Measurements from ENCODE around the gene EDN1. TPM values are rescaled to one million over a fixed set of nuclear protein-coding genes. Genes with fewer than 3 reads are reported as not detected.

EDN1 gene
- total RNA-seq, result not detected

DNA sequence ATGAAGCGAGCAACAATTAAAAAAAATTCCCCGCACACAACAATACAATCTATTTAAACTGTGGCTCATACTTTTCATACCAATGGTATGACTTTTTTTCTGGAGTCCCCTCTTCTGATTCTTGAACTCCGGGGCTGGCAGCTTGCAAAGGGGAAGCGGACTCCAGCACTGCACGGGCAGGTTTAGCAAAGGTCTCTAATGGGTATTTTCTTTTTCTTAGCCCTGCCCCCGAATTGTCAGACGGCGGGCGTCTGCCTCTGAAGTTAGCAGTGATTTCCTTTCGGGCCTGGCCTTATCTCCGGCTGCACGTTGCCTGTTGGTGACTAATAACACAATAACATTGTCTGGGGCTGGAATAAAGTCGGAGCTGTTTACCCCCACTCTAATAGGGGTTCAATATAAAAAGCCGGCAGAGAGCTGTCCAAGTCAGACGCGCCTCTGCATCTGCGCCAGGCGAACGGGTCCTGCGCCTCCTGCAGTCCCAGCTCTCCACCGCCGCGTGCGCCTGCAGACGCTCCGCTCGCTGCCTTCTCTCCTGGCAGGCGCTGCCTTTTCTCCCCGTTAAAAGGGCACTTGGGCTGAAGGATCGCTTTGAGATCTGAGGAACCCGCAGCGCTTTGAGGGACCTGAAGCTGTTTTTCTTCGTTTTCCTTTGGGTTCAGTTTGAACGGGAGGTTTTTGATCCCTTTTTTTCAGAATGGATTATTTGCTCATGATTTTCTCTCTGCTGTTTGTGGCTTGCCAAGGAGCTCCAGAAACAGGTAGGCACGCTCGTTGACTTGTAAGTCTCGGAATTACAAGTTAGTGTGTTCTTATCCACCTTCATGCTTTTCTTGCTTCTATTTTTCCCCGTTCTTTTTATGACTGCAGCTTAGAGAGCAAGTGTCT lies at the start of gene EDN1:
TSS of gene EDN1 (plus strand) at position 429 of the 888 bp plus-strand sequence. CDS start at position 698, 269 bp downstream.
- peaks cover 60% of the 10 kb centered on the region for H3K27me3 Mint-ChIP-seq

DNA sequence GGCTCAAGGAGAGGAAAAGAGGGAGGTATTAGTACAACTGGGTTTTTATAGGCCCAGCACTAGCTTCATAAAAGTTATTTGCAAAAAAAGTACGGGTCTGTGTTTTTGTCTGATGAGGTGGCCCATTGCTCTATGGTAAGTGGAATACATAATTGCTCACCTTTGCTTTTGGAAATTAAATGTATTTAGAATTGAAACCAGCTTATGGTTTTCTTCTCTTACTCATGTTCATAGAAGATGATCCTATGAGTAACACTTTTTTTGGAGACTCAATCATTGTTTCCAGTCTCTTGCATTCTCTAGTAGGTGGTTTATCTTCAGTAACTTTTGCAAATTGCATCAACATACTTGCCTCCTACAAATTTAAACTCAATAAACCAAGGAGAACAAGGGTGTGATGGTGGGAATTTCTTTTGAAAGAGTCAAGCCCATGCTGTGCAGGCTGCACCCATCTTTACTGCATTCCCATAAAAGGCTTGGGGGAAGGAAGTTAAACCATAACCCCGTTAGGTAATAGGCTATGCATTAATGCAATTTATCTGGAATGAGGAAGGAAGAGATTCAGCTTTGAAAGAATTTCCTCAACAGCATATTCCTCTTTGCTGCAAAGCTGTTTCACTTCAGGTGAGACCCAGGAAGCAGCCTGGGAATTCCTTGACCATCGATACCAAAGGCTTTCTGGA lies 48.5 kb upstream of the EDN1 start:
- H3K27me3 Mint-ChIP-seq, result peaks cover 8% of the 10 kb centered on the region
- H3K4me1 Mint-ChIP-seq, result peaks cover 15% of the 10 kb centered on the region
- H3K4me3 Mint-ChIP-seq, result no peak overlapping the region
- H3K27ac Mint-ChIP-seq, result no peak overlapping the region
- H3K9me3 Mint-ChIP-seq (ENCODE audit: low read depth), result no peaks in the 10 kb centered on the region
- no peaks in the 10 kb centered on the region for H3K36me3 Mint-ChIP-seq
- no peak for DNase-seq
- no peak for ATAC-seq
- CTCF ChIA-PET, result no interaction called here

More for the DNA sequence above, at the start of gene EDN1:
- CTCF ChIA-PET, result interaction anchor here (0.6 to 2.7 kb wide), 21 partner anchors 10 to 706 kb away, joined by 3 to 24 read pairs (median 4); no protein-coding TSS in a partner anchor
- H3K4me1 Mint-ChIP-seq, result peaks cover 14% of the 10 kb centered on the region
- no peaks in the 10 kb centered on the region for H3K9me3 Mint-ChIP-seq (ENCODE audit: low read depth)
- no peaks in the 10 kb centered on the region for H3K36me3 Mint-ChIP-seq
- peak; percentile 88 for ATAC-seq
- no peak within 1 kb of the TSS for H3K27ac Mint-ChIP-seq
- peak; percentile 66 for DNase-seq
- peak within 1 kb of the TSS; percentile 74 for H3K4me3 Mint-ChIP-seq

DNA sequence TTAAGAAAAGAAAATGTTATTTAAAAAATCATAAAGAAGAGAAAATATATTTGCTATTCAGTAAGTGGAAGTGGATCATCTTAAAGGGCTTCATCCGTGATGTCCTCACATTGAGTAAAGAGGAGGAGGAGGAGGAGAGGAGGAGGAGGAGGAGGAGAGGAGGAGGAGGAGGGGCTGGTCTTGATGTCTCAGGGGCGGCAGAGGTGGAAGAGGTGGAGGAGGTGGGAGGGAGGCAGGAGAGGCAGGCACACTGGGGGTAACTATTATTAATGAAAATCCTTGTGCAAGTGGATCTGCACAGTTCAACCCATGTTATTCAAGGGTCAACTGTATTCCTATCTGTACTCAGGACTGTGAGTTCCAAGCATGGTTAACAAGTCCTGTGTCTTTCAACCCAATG lies 47.0 kb upstream of the EDN1 start:
- ATAC-seq (no peak), DNase-seq (no peak)
- no peak overlapping the region for H3K27ac Mint-ChIP-seq
- H3K27me3 Mint-ChIP-seq, result peaks cover 15% of the 10 kb centered on the region
- peaks cover 11% of the 10 kb centered on the region for H3K4me1 Mint-ChIP-seq
- H3K4me3 Mint-ChIP-seq, result no peak overlapping the region
- H3K9me3 Mint-ChIP-seq (ENCODE audit: low read depth), result no peaks in the 10 kb centered on the region
- no peaks in the 10 kb centered on the region for H3K36me3 Mint-ChIP-seq
- CTCF ChIA-PET, result no interaction called here

DNA sequence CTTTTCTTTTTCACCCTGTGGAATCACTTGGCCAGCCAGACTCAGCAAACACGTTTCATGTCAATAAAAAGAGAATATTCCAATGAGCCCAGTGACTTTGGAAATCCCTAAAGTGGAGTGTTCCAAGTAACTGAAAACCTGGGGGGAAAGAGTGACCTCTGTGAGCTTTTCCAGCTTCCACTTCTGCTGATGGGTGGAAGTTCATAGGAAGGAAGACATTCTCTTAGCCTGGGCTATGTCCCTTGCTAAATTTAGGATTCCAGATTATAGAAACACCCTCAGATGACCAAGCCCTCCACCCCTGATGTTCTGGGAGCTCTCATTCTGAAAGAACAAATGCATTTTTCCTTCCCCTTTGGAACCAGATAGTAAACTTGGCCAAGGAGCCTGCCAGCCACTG lies 44.8 kb upstream of the EDN1 start:
- H3K36me3 Mint-ChIP-seq, result no peaks in the 10 kb centered on the region
- CTCF ChIA-PET, result interaction anchor here (1.0 kb wide), 2 partner anchors 11 to 13 kb away, joined by 3 to 4 read pairs; no protein-coding TSS in a partner anchor
- DNase-seq, result no peak

DNA sequence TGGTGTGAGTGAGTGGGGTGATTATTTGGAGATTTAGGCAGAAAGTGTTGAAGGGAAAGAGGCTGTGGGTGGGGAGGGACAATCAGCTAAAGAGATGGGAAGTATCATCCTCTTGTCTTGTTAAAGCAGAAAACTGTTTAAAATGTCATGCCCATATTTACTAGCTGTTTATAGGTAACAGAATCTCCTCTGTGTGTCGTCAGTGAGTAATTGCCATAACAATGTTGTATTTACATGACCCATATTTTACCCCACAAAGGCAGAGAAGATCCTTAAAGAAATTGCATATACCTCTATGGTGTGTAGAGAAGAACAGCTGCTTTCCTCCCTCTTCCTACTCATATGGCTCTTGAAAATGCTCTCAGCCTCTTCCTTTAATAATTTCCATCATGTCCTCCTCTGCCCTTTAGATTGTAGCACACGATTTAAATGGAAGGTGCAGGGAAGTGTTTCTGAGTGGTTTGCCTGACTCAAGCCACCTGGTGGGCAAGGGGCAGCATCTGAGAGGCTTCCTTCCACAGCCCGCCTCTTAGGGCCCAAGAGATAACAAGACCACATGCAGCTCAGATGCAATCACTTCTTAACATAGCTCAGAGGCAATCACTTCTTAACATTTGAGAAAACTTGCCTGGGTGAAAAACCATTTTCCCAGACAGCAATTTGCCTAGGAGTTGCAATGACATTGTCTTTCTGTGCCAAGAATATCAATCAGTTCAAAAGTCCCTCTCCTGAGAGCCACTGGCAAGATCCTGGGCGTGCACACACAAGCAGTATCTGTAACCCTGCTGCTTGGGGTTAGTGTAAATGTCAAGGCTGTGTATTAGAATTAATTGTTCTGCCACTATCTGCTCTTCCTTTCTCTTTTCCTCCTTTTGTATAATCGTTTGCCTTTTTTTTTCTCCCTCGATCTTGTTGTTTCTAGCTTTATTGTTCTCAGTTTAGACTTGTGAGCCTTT lies 44.1 kb upstream of the EDN1 start:
- no peak overlapping the region for H3K27ac Mint-ChIP-seq
- H3K4me3 Mint-ChIP-seq, result no peak overlapping the region
- ATAC-seq (no peak), DNase-seq (no peak)
- CTCF ChIA-PET, result interaction anchor here (1.0 to 1.8 kb wide), 3 partner anchors 12 to 44 kb away, joined by 3 to 4 read pairs (median 4); partner anchors contain the start of gene EDN1
- peaks cover 3% of the 10 kb centered on the region for H3K4me1 Mint-ChIP-seq
- H3K27me3 Mint-ChIP-seq, result peaks cover 25% of the 10 kb centered on the region
- no peaks in the 10 kb centered on the region for H3K36me3 Mint-ChIP-seq
- no peaks in the 10 kb centered on the region for H3K9me3 Mint-ChIP-seq (ENCODE audit: low read depth)

More for the DNA sequence above, 44.8 kb upstream of the EDN1 start:
- peaks cover 25% of the 10 kb centered on the region for H3K27me3 Mint-ChIP-seq
- ATAC-seq, result no peak
- no peaks in the 10 kb centered on the region for H3K9me3 Mint-ChIP-seq (ENCODE audit: low read depth)
- H3K4me1 Mint-ChIP-seq, result peaks cover 3% of the 10 kb centered on the region
- no peak overlapping the region for H3K27ac Mint-ChIP-seq
- no peak overlapping the region for H3K4me3 Mint-ChIP-seq

DNA sequence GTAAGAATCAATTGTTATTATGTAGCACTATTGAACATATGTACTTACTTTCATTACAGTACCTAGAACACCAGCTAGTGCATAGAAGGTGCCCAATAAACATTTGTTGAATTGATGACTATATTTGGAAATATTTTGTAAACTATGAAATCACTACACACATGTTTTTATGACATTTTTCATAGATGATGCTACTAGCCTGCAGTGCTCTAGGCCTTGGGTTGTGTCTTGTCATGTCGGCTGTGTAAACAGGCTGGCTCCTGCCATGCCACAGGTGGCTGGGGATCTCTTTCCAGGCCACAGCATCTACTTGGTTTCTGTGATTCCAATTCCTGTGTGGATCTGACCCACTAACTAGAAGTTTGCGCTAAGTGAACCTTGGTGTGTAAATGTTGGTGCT lies 43.3 kb upstream of the EDN1 start:
- no peak overlapping the region for H3K4me3 Mint-ChIP-seq
- H3K27ac Mint-ChIP-seq, result no peak overlapping the region
- DNase-seq (no peak), ATAC-seq (no peak)
- H3K9me3 Mint-ChIP-seq (ENCODE audit: low read depth), result no peaks in the 10 kb centered on the region
- CTCF ChIA-PET, result interaction anchor here (1.8 kb wide), 1 partner anchor 43 kb away, joined by 4 read pairs; the partner anchor contains the start of gene EDN1
- no peaks in the 10 kb centered on the region for H3K36me3 Mint-ChIP-seq
- H3K27me3 Mint-ChIP-seq, result peaks cover 31% of the 10 kb centered on the region
- no peaks in the 10 kb centered on the region for H3K4me1 Mint-ChIP-seq

DNA sequence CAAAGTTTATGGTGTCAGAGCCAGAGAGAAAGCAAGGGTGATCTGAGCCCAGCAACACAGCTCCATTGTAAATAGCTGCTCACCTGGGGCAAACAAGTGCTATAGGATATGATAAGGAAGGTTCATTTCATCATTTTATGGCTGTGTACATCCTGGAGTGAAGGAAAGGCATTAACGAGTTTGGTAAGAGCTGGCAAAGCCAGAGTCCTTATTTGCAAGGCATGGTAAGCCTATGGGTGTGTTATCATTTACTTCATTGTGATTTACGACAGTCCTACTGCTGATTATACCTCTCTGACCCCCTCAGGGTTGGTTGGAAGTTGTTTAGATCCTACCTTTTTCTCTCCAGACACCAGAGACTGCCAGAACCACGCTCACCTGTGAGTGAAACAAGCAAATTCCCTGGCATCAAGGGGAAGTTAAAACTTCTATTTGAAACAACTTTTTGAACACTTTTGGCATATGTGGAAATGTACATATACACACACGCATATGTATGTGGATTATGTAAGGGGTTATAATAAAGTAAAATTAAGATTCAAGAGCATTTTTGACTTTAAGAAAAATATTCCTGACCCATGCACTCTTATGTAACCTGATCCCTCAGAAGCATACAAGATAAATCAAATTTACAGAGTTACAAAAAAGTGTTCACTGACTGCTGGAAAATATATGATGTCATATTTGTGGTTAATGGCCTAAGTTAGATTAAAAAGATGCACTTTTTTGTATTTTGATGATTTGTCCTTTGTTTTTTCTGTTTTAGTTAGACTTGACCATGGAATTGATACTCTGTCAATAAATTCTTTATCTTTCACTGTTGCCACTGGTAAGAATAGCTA lies 40.4 kb upstream of the EDN1 start:
- H3K4me1 Mint-ChIP-seq, result no peaks in the 10 kb centered on the region
- H3K27me3 Mint-ChIP-seq, result peaks cover 47% of the 10 kb centered on the region
- ATAC-seq (no peak), DNase-seq (no peak)
- CTCF ChIA-PET, result no interaction called here
- H3K9me3 Mint-ChIP-seq (ENCODE audit: low read depth), result no peaks in the 10 kb centered on the region
- no peak overlapping the region for H3K4me3 Mint-ChIP-seq
- no peaks in the 10 kb centered on the region for H3K36me3 Mint-ChIP-seq
- no peak overlapping the region for H3K27ac Mint-ChIP-seq

DNA sequence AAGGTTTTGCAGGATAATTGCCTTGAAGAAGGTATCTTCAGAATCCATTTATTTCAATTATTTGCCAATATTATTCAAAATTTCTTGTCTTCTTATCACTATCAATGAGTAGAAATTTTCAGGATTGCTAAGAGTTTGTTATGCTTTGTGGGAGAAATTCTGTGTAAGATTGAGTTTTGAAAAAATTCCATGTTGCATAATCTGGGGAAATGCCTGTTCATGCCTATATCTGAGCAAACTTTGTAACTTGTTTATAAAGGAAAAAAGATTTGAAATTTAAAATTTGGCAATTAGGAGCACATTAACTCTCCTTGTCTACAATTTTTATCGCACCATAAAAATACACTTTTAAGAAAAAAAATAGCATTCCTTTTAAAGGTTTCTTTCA lies 39.8 kb upstream of the EDN1 start:
- ATAC-seq, result no peak
- Mint-ChIP-seq H3K27me3 (peaks cover 50% of the 10 kb centered on the region), H3K36me3 (no peaks in the 10 kb centered on the region), H3K4me3 (no peak overlapping the region), H3K27ac (no peak overlapping the region), H3K9me3 (ENCODE audit: low read depth) (no peaks in the 10 kb centered on the region), H3K4me1 (no peaks in the 10 kb centered on the region)
- DNase-seq, result no peak
- CTCF ChIA-PET, result no interaction called here

DNA sequence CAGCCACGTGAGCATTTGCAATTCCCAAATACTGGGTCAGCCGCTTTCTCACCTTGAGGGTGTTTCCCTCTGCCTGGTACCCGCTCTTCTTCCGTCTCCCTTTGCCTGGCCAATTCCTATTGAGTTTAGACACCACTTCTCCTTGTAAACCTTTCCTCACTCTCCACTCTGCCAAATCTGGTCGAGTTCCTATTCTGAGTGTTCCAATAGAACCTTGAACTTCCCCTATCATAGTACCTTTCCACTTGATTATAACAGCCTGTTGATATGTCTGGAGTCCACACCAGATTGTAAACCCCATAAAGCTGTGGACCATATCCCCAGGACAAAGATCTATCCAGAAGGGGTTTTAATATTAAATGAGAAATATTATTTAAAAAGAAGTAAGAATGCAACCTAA lies 36.0 kb upstream of the EDN1 start:
- no peaks in the 10 kb centered on the region for H3K4me1 Mint-ChIP-seq
- DNase-seq, result no peak
- peaks cover 52% of the 10 kb centered on the region for H3K27me3 Mint-ChIP-seq
- no peaks in the 10 kb centered on the region for H3K36me3 Mint-ChIP-seq
- H3K27ac Mint-ChIP-seq, result no peak overlapping the region
- no peak overlapping the region for H3K4me3 Mint-ChIP-seq
- no peak for ATAC-seq
- no peaks in the 10 kb centered on the region for H3K9me3 Mint-ChIP-seq (ENCODE audit: low read depth)
- CTCF ChIA-PET, result no interaction called here

DNA sequence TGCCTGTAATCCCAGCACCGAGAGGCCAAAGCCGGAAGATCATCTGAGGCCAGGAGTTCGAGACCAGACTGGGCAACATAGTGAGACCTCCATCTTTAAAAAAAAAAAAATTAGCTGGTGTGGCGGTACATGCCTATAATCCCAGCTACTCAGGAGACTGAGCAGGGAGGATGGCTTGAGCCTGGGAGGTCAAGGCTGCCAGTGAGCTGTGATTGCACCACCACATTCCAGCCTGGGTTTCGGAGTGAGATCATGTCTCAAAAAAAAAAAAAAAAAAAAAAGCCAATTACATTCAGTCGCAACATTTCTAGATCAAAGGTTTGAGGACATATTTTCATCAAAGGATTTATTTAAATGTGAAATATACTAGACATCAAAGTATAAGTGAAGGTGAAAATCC lies 32.0 kb upstream of the EDN1 start:
- Mint-ChIP-seq H3K27me3 (peaks cover 35% of the 10 kb centered on the region), H3K4me1 (no peaks in the 10 kb centered on the region), H3K9me3 (ENCODE audit: low read depth) (no peaks in the 10 kb centered on the region), H3K36me3 (no peaks in the 10 kb centered on the region), H3K27ac (no peak overlapping the region), H3K4me3 (no peak overlapping the region)
- ATAC-seq, result no peak
- DNase-seq, result no peak
- CTCF ChIA-PET, result no interaction called here

DNA sequence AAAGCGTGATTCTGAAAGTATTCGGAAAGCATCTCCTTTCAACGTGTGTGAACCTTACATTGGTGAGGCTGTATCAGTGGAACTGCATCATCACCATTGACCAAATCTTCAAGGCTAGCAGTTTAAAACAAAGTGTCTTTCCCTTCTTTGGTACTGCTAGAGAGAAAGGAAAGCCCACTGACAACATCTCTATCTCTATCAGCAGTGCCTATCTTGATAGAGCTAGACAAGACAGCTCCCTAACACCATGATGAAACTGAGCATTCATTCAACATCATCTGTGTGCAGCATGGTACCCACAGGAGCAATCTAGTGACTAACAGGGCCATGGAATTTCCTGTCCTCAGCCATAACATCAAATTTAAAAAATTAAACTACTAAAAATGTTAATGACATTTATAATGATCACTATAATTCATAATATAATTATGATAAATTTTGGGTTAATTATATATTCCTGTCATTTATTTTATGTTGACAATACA lies 31.5 kb upstream of the EDN1 start:
- no peak for ATAC-seq
- no peak overlapping the region for H3K27ac Mint-ChIP-seq
- peaks cover 33% of the 10 kb centered on the region for H3K27me3 Mint-ChIP-seq

DNA sequence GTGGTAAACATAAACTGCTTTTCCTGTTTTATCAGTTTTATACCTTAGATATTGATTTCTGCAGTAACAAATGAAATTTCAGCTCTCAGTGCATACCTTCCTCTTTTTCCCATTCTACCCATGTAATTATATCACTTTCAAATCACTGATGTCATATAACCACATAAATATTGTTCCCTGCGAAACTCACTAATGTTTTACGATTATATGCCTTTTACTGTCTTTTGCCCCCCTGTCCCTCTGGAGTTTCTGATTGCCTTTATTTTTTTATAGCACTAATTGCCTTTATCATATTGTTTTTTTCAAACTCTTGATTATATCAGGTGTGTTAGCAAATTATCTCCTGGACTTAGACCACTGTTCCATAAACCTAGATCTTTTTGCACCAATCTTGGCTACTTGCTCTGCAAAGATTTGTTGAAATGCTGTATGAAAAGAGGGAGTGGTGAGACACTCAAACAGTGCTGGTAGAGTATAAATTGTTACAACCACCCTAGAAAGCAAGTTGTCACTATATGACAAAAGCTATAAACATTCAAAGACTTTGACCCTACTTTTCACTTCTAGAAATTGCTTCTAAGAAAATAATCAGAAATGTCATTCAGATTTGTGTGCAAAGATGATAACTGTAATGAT lies 29.6 kb upstream of the EDN1 start:
- H3K36me3 Mint-ChIP-seq, result no peaks in the 10 kb centered on the region
- CTCF ChIA-PET, result interaction anchor here (1.5 kb wide), 1 partner anchor 23 kb away, joined by 4 read pairs; no protein-coding TSS in a partner anchor
- no peaks in the 10 kb centered on the region for H3K9me3 Mint-ChIP-seq (ENCODE audit: low read depth)
- no peak overlapping the region for H3K4me3 Mint-ChIP-seq
- H3K27me3 Mint-ChIP-seq, result peaks cover 22% of the 10 kb centered on the region
- H3K4me1 Mint-ChIP-seq, result no peaks in the 10 kb centered on the region
- no peak overlapping the region for H3K27ac Mint-ChIP-seq
- DNase-seq (no peak), ATAC-seq (no peak)

More for the DNA sequence above, 31.5 kb upstream of the EDN1 start:
- no peaks in the 10 kb centered on the region for H3K4me1 Mint-ChIP-seq
- no peaks in the 10 kb centered on the region for H3K9me3 Mint-ChIP-seq (ENCODE audit: low read depth)
- no peaks in the 10 kb centered on the region for H3K36me3 Mint-ChIP-seq
- DNase-seq, result no peak
- CTCF ChIA-PET, result no interaction called here
- H3K4me3 Mint-ChIP-seq, result no peak overlapping the region

All from activated CD8-positive, alpha-beta memory T cell treated with anti-CD3 and anti-CD28 coated beads, Interleukin-2, amount 10 ng/mL, durations not matched to agents 7 days and 5 days (primary cell).